ENCODE results near the gene FARP1.

FARP1 gene

DNA sequence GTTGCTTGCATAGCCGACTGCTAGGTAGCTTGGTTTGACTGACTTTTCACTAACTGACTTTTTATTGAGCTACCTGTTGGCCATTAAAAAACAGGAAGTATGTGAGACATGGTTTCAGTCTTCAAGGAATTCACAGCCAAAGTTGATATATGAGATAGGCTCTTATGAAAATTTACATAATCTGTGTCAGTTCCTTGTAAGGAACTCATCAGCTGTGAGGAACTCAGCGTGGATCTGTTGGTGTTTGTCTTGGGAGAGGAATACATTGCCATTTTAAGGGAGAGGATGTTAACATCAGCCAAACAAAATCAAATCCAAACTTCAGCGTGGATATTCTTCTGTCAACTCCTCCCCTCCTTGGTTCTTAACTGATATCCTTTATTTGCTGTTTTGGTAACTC lies 32.1 kb downstream of the FARP1 start:
- no peak for DNase-seq (ENCODE audit: low read depth)

DNA sequence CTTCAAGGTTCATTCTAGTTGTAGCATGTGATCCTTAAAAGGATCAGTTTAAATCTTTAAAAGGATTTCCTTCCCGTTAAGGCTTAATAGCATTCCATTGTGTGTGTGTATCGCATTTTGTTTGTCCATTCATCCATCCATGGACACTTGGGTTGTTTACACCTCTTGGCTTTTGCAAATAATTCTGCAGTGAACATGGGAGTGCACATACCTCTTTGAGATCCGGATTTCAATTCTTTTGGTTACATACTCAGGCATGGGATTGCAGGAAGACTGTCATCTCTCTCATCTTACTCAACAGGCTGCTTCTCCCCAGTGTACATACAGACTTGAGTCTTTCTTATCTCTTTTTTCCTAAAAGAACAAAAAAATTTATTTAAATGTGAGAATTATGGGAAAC lies 32.9 kb downstream of the FARP1 start:
- DNase-seq (ENCODE audit: low read depth): no peak

DNA sequence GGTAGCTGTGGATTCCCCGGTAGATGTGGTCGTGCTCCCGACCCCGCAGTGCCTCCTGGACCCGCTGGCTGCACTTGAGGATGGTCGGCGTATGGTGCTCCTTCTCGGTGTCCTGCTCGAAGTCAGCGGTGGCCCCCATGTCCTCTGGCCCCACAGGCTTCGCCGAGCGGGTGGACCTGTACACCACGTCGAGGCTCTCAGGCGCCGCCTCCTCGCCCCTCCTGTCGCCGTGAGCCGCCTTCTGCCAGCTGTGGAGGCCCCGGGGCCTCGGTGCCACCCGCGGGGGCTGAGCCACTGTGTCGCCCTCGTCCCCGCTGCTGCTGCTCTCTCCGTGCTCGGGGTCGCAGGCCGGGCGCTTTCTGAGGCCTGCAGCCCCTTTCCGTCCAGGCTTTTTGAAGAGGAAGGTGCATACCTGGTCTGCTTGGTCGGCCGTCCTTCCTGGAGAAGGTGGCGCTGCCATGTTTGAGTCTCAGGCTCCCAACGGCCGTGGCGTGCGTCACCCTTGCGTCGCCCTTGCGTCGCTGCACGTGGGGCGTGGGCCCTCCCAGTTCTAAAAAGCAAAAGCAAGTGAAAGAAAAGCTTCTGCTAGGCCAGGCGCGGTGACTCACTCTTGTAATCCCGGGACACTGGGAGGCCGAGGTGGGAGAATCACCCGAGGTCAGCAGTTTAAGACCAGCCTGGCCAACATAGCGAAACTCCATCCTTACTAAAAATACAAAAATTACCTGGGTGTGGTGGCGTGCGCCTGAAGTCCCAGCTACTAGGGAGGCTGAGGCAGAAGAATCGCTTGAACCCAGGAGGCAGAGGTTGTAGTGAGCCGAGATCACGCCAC lies 34.1 kb downstream of the FARP1 start, which contains the start of gene RNF113B:
Gene RNF113B (minus strand): TSS at position 493 of the 832 bp plus-strand sequence. CDS start 33 bp downstream, at position 460.
- no peak for DNase-seq (ENCODE audit: low read depth)

DNA sequence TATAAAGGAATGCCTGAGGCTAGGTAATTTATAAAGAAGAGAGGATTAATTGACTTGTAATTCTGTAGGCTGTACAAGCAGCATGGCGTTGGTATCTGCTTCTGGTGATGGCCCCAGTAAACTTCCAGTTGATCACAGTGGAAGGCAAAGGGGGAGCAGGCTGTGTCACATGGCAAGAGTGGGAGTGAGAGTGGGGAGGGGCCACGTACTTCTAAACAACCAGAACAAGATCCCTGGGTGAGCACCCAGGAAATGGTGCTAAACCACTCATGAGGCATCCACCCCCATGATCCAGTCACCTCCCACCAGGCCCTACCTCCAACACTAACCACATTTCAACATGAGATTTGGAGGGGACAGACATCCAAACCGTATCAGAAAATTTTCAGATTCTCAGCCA lies 37.2 kb downstream of the FARP1 start:
- DNase-seq (ENCODE audit: low read depth): no peak

DNA sequence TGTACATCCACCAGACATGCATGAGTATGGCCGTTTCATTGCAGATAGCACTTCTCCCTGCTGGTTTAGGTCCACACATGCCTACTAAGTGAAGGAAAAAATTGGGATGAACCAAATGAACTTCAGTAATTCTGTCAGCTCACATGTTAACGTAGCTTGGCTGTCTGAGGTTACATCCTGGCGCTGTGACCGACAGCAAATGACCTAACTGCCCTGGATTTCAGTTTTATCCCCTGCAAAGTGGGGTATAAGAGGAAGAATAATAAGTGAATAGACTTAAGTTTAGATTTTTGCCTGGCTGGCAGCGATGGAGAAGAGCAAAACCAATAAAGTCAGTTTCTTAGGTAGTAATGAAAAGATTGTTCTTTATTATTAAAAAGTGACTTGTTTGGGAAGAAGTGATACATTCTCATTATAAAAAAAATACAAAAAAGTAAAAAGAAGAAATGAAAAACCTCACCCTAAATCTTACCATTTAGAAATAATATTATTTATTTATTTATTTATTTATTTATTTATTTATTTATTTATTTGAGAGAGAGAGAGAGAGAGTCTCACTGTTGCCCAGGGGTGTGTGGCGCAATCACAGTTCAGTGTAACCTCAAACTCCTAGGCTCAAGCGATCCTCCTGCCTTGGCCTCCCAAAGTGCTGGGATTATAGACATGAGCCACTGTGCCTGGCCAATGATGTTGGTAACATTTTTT lies 38.4 kb downstream of the FARP1 start:
- no peak for DNase-seq (ENCODE audit: low read depth)

DNA sequence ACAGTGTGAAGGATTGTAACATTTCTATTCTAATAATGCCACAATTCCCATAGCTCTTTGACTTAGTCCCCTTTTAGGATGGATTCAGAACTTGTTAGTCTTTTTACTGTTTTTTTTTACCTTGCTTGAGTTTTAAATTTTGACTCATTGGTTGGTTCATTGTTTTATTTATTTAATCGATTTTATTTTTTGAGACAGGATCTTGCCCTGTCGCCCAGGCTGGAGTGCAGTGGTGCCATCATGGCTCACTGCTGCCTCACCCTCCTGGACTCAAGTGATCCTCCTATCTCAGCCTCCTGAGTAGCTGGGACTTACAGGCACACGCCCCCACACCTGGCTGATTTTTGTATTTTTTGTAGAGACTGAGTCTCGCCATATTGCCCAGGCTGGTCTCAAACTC lies 39.3 kb downstream of the FARP1 start:
- no peak for DNase-seq (ENCODE audit: low read depth)

DNA sequence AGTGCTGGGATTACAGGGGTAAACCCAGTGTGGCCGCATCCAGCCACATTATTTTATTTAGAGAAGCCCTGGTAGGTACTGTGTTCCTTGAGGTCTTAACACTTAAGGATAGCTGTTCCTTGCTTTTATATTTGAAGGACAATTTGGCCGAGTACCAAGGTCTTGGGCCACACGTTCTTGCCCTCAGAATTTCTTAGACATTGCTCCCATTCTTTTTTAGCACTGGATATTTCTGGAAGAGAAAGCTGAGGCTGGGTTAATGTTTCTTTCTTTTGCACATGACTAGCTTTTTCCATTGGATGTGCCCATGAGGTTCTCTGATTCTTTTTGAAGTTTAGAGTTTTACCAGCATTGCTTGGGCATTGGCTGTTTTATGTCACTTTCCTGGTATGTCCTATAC lies 39.7 kb downstream of the FARP1 start:
- DNase-seq (ENCODE audit: low read depth): no peak

DNA sequence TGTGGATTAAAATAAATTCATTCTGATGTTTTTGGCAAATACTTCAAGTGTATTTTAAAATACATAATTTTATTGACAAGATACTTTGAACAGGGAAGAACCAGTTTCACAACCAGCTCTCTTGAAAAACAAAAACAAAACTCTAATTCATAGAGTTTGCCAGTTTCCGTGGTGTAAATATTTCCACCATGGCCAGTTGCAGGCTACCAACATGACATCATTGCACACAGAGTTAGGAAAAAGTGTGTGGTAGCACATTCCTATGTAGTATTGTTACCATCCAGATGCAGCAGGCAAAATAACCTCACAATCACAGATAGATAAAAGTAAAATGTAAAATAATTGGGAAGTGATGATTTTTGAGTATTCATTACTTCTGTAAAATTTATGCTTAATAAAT lies 41.9 kb downstream of the FARP1 start:
- no peak for DNase-seq (ENCODE audit: low read depth)

DNA sequence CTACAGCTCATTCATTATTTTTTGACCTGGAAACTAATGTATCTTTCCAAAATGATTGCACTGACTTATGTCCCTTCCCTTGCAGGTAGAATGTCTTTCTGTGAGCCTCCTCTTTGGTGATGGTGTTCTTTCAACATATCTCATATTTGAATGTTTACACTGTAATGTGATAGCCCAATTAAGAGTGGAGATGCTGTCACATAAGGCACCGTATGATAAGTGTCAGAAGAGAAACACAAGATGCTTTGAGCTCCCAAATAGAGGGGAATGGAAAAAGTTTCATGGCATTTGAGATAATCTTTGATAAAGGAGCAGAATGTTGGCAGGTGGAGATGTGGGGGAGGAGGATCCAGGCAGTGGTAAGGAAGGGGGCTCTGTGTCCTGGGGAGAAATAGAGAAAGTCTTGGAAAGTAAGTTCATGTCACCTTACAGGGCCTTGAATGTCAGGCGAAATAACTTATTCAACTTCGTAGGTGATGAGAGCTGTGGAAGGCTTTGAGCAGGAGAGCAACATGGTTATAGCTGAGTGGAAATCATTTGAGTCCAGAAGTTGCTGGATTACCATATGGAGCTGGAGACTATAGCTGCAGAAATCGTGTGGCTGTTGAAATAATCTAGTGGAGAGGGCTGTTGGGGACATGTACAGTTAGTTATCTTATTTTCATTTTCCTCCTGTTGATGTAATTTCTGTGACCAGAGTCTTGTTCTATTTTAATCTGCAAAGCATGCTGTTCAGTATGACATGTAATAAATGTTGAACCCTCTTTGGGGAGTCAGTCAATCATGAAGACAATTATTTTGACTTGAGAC lies 44.5 kb downstream of the FARP1 start:
- DNase-seq (ENCODE audit: low read depth): no peak

DNA sequence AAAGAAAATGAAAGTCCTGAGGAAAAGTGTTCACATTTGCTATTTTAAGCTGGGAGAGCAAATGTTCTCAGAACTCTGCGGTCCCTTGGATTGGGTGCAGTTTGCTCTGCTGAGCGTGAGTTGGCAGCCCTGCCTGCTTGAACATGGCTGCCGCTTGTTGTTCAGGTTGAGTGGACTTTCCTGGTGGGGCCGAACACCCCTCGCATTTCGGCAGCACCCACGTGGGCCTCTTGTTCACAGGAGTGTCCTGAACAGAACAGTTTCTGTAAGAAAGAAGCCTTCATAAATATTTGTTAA lies 45.0 kb downstream of the FARP1 start:
- no peak for DNase-seq (ENCODE audit: low read depth)

DNA sequence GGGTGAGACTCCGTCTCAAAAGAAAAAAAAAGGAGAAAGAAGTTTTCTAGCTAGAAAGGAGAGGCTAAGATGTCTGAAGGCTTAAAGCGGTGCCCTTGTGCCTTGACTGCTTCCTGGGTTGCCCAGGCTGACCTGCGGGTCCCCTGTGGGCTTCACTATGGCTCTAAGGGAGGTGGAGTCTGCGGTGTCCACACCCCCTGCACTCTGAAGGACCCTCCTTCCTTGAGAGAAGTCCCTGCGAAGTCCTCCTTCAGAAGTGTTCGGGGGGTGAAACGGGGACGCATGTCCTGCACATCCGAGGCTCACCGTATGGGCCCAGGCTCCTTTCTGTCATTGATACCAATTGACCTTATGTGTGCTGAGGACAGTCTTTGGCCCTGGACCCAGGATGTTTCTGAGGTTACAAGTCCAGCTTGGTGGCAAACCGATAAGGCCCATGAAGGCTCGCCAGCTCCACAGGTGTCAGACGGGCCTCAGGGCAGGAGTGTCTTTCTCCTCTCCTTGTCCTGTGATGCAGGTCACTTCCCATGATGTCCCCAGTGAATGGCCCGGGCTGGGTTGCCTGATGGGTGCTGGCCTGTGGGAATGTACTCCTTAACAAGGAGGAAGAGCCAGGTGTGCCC lies 45.8 kb downstream of the FARP1 start:
- no peak for DNase-seq (ENCODE audit: low read depth)

DNA sequence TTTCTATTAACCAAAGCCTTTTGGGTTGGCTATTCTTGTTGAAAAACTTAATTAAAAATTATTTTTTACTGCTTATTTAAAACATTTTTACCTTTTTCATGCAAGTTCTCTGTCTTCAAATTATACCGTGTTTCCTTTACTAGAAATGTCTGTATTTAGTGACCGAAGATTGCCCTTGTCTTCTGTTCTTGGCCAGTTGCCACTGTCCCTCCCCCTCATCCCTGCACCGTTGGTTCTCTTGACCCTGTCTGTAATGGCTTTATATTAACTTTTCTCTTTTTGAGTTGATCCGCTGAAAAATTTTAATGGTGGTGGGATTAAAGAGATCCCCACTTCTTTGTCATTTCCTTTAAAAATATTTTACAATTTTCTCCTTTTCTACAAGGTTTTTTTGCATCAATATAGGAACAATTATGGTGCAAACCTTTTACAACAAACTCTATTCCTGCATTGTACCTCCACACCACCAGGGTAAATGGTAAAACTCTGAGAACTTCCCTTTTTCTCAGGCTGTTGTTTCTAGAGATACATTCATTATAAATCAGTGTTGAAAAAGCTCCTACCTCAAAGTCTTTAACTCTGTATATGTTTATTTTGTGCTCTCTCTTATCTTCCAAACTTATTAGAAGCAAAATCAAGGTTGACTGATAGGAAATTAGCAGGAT lies 47.1 kb downstream of the FARP1 start:
- DNase-seq (ENCODE audit: low read depth): no peak

DNA sequence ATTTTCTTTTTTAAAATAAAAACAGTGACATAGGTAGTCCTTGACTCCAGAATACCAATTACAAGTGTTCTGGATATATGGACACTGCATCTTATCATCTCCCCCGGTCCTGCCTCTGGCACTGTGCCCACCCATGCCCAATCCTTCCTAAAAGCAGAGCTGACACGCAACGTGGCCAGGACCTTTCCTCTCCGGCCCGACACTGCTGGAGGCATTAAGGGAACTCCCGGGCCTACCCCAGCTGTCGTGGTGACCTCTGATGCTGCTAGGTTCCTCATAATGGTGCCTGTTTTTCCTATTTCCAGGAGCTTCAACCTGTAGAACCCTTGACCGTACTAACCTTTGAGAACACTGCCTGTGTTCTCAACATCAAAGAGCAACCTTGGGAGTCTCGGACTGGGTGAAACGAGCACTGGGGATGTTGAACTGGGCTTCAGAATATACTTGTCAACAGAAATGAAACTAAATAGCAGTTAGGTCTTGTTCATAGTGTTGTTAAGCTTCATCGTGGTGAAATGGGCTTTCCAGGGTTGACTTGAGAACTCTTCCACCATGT lies 48.1 kb downstream of the FARP1 start:
- no peak for DNase-seq (ENCODE audit: low read depth)

DNA sequence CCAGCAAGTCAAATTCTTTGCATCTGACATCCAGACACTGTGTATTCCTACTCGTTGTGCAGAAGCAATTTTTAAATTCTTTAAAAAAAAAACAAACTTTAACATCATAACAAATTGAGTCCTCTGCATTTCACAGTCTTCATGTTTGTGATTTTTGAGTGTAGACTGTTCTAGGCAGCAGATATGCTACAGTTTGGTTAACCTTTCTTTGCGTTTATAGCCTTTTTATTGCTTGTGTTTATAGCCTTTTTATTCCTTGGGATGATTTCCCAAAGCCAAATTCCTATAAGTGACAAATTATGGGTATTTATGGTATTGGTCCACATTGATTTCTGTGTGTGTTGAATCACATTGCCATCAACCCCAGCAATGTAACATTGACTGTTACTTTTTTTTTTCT lies 49.1 kb downstream of the FARP1 start:
- no peak for DNase-seq (ENCODE audit: low read depth)

DNA sequence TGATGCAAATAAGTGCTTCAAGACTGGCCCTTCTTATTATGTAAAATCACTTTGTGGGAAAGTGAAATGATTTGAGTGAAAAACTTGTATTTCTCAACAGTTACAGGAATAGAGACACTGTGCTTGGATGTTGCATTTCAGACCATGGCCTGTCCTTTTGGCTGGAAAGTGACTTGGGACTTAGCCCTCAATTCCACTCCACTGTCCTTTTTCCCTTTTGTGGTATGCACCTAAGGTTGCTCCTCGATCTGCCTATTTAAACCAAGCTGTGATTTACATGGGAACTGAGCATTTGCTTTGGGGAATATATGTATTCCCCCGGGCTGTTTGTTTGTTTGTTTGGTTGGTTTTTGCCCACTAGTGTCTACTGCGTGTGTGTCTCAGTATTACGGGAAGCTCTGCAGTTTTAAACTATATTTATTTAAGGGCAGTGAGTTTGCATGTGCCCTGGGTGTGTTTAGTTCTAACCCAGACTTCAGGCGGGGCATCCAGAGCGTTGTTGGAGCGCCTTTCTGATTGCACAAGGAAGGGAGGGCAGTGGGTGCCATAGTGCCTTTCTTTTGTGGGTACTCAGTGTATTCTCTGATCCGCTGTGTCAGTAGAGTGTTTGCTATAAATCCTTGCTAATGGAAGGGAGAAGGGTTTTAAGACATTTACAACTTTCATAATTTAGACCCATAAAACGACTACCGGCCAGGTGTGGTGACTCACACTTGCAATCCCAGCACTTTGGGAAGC lies 52.3 kb downstream of the FARP1 start:
- no peak for DNase-seq (ENCODE audit: low read depth)

DNA sequence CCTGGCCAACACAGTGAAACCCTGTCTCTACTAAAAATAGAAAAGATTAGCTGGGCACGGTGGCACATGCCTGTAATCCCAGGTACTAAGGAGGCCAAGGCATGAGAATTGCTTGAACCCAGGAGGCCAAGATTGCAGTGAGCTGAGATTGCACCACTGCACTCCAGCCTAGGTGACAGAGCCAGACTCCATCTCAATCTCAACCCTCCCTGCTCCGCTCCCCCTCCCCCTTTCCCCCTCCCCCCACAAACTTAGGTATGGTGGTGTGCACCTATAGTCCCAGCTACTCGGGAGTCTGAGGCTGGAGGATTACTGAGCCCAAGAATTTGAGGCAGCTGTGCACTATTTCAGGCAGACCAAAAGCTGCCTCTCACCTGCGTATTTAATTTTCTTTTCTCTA lies 55.8 kb downstream of the FARP1 start:
- DNase-seq (ENCODE audit: low read depth): no peak

DNA sequence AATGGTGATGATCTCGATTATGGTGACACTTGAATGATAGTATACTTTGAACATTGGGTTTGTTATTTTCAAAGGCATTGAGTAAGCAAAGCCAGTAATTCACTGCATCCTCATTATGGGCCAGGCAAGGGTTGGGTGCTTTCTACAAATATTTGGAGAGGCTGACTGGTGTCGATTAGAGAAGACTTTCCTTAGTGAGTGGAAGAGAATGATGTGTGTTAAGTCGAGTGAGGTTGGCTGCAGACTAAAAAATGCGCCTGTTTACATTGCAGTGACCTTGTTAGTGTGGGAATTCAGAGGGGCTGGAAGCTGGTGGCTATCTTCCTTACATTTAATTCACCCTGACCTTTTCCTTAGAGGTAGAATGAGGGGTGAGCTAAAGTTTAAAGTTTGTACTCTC lies 56.6 kb downstream of the FARP1 start:
- no peak for DNase-seq (ENCODE audit: low read depth)

DNA sequence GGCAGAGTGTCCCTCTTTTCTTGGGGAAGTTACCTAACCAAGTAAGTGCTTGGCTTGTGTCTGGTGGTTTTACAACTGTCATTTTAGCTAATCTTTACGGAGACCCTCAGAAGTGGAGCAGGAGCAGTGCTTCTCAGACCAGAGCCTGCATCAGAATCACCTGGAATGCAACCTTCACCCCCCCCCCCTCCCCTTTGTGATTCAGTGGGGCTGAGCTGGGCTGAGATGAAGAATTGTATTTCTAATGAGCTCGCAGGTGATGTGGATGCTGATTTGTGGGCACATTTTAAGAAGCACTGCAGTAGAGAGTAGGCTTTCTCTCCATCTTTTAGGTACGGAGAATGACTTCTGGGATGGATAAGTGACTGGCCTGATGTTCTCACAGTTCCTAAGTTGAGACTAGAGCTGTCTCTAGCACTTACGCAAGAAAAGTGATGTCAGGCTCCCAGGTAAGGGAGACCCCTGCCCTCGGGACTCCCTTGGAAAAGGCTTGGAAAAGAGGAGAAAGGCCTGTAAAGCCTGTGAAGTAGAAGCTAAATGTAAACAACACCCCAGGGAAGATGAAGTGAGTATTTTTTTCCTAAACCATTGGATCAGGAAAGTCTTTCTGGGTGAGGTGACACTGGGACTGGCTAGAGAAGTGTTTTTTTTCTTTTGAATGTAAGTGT lies 57.5 kb downstream of the FARP1 start:
- DNase-seq (ENCODE audit: low read depth): no peak

DNA sequence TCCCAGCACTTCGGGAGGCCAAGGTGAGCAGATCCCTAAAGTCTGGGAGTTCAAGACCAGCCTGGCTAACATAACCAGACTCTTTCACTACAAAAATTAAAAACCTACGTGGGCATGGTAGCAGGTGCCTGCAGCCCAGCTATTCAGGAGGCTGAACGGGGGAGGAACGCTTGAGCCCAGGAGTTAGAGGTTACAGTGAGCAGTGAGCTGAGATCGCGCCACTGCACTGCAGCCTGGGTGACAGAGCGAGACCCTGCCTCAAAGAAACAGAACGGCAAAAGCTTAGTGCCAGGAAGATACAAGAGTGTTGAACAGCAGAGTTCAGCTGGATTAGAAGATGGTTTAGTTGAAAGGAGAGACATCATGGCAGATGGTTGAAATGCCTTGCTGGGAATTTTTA lies 58.3 kb downstream of the FARP1 start:
- no peak for DNase-seq (ENCODE audit: low read depth)

DNA sequence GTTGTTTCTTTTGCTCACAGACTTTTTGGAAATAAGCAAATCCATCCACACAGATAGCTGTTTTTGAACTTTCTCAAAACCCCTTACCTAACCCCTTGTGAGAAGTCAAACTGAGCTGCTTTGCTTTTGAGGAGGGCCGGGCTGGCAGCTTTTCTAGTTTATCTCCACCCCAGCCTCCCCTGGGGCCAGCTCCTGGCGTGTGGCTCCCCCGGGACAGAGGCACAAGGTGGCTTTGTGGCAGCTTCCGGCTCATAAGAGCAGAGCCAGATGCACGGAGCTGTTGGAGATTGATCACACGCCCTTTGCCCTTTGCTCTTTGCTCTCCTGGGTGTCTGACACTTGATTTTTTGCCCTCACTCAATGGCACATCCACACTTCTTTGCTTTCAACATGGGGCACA lies 59.1 kb downstream of the FARP1 start:
- no peak for DNase-seq (ENCODE audit: low read depth)
